PFSK-1 (cell line): ENCODE results near the gene SNAPC3.

Source experiments
- POLR2AphosphoS5 ChIP-seq: IDR thresholded peaks from 2 replicates; pipeline ENCODE4 v1.6.1; 2012; ENCODE audit warnings: low read depth, mild to moderate bottlenecking, control low read depth, low read length, moderate library complexity
- REST ChIP-seq, 2 experiments: IDR thresholded peaks; 2 replicates each; pipeline versions ENCODE4 v1.6.1 to v1.8.0; 2011 to 2012; ENCODE audit warnings: low read depth in 2 of 2, low read length in 2 of 2, control low read depth in 1 of 2, inconsistent platforms in 1 of 2, mild to moderate bottlenecking in 1 of 2, moderate library complexity in 1 of 2; ENCODE audit not compliant: insufficient read depth in 1 of 2
- TAF1 ChIP-seq: IDR thresholded peaks from 2 replicates; pipeline ENCODE4 v1.6.1; 2012; ENCODE audit warnings: low read length, control low read depth, borderline replicate concordance; ENCODE audit not compliant: insufficient read depth

DNA sequence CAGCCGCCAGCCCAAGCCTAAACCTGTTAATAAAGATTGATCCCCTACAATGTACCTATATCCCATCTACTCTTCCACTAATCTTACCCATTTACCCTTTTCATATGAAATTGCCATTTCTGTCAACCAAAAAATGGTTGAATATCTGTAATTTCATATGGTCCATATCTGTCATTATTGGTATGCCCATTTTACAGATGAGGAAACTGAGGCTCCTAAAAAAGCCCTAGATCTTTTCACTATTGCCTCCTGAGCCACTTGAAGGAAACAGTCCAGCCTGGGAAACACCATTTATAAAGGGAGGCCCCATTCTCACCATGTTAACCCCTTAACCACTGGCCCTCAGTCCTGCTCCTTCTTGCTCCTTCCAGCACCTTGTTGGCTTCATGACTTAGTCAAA lies 41.2 kb upstream of the SNAPC3 start:
- TF ChIP-seq POLR2AphosphoS5 (no peak), REST (IDR thresholded peaks at IDR 0.05; ENCODE audit: insufficient read depth in 1 of 2, low read depth in 2 of 2, low read length in 2 of 2) (no peak), TAF1 (no peak)
